Measurements from ENCODE around the gene GDPD4.

DNA sequence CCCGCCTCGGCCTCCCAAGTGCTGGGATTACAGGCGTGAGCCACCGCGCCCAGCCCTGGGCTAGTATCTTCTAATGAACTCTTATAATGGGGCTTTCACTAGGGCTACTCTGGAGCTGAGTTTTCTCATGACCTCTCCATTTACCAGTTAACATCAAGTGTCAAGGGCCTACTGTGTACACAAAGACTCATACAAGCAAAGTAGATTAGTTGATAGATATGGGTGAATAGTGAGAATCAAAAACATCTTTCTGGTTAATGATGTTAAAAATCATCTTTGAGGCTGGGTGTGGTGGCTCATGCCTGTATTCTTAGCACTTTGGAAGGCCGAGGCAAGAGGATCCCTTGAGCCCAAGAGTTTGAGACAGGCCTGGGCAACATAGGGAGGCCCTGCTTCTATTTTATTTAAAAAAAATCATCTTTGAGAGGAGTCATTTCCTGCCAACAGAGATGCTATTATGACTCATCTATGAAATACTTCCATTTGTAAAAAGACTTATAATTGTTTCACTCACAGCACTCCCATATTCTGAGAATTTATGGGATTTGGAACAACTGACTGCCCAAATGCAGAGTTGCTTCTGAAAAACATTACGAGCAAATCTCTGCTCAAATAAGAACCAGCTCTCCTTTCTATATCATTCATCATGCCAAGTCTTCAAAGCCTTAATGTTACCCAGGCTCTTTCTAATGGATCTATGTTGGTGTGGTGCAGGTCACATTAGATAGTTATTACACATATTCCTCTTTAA lies 57.0 kb downstream of the GDPD4 start:
- TF ChIP-seq, protein P1, sequence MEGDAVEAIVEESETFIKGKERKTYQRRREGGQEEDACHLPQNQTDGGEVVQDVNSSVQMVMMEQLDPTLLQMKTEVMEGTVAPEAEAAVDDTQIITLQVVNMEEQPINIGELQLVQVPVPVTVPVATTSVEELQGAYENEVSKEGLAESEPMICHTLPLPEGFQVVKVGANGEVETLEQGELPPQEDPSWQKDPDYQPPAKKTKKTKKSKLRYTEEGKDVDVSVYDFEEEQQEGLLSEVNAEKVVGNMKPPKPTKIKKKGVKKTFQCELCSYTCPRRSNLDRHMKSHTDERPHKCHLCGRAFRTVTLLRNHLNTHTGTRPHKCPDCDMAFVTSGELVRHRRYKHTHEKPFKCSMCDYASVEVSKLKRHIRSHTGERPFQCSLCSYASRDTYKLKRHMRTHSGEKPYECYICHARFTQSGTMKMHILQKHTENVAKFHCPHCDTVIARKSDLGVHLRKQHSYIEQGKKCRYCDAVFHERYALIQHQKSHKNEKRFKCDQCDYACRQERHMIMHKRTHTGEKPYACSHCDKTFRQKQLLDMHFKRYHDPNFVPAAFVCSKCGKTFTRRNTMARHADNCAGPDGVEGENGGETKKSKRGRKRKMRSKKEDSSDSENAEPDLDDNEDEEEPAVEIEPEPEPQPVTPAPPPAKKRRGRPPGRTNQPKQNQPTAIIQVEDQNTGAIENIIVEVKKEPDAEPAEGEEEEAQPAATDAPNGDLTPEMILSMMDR (IDR thresholded peaks at IDR 0.05): no peak
- TF ChIP-seq POLR2AphosphoS5 (IDR thresholded peaks at IDR 0.05) (no peak), POLR2A (IDR thresholded peaks at IDR 0.05; ENCODE audit: low read depth) (no peak), EP300 (IDR thresholded peaks at IDR 0.05) (no peak)

Measured in esophagus muscularis mucosa (tissue), 4 donors.